Measurements from ENCODE around the gene ASPSCR1. TPM values are rescaled to one million over a fixed set of nuclear protein-coding genes. Genes with fewer than 3 reads are reported as not detected.

ASPSCR1 gene
- total and polyA plus RNA-seq, 9 of the 15 experiments (the other 6 are each of a cell fraction or from before 2014, with no cell fraction given): 0.90 to 36.9 (median 11.6) TPM

DNA sequence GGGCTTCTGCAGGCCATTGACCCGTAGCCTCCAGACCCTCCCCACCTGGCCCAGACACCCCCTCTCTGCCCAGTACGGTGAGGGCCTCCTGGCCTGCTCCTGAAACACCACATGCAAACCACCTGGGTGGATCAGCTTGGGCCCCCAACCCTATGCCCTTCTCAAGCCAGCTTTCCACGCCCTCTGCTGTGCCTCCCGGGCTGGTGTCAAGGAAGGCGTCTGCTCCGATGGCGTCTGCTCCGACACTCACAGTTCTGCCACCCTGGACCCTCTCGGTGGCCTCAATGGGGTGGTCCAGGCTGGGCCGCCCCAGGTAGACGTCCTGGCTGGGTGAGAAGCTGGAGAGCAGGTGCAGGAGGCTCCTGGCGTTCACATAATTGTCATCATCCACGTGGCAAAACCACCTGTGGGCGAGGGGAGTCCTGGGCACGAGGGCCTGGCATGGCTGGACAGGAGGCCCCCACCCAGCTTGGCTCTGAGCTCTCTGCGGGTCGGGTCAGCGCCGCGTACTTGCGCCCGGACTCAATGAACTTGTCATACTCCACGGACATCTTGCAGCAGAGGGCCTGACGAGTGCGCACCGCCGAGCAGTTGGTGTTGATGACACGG is 72.8 kb downstream of the ASPSCR1 start:
- H3K27ac ChIP-seq (ENCODE audit: extremely low read depth, low read depth, low read length): no peak overlapping the region; the same call in 2 of the 3 replicates
- ATAC-seq: no peak
- TF ChIP-seq ATF7 (IDR thresholded peaks at IDR 0.05) (no peak), POLR2G (IDR thresholded peaks at IDR 0.05; ENCODE audit: low read depth, low read length) (peak; percentile 38)
- intact Hi-C loops (cut with micrococcal nuclease): no loop called here
- H3K9me1 ChIP-seq (ENCODE audit: control insufficient read depth, insufficient read depth, low read length): peaks cover 2% of the 10 kb centered on the region
- in situ Hi-C loops (cut with MboI): no loop called here
- FAIRE-seq: no peak
- no peak for DNase-seq (ENCODE audit: extremely low read depth in 1 of 4, low spot score in 3 of 4)
- BruUV-seq (replicated peaks): no TSS peak
- peak overlapping the region; percentile 78 to 97; a peak in 3 of 4 replicates for H3K9ac ChIP-seq (ENCODE audit: insufficient read depth in 1 of 2, low read depth in 2 of 2, low read length in 2 of 2)
- peak overlapping the region; percentile 76 for H3K4me2 ChIP-seq (ENCODE audit: insufficient read depth, low read length)
- no peaks in the 10 kb centered on the region for H3K27me3 ChIP-seq (ENCODE audit: control insufficient read depth in 2 of 2, insufficient read depth in 2 of 2, low read length in 2 of 2)
- CTCF ChIA-PET (ENCODE audit: low intra/inter-chr PET ratio): no interaction called here
- no peak overlapping the region for H2AFZ ChIP-seq (ENCODE audit: low read depth, low read length)
- WGBS (ENCODE audit: insufficient coverage, low coverage, missing lambda C conversion rate): 80% methylated on average over 12 of the region's 28 CpGs
- H3K9me3 ChIP-seq (replicated peaks; ENCODE audit: control insufficient read depth, insufficient read depth, low read depth, low read length): no peaks in the 10 kb centered on the region
- peaks cover 28% of the 10 kb centered on the region for H3K79me2 ChIP-seq (ENCODE audit: control insufficient read depth, insufficient read depth, low read length)
- H3K4me3 ChIP-seq: peak overlapping the region; percentile 98
- 0 out of 2 replicates have a peak, but pooled peaks cover 4% of the 10 kb centered on the region for H4K20me1 ChIP-seq (replicated peaks; ENCODE audit: control insufficient read depth, insufficient read depth, low read length)
- POLR2A ChIA-PET: interaction anchor here (0.6 to 1.8 kb wide), 4 partner anchors 10 to 52 kb away, joined by 3 to 7 read pairs (median 4); no protein-coding TSS in a partner anchor
- peaks cover 6 to 84% of the 10 kb centered on the region in 2 experiments; a peak in 3 of 5 replicates for H3K4me1 ChIP-seq (replicated peaks in 1 of 2; ENCODE audit: control insufficient read depth in 2 of 2, insufficient read depth in 2 of 2, low read length in 2 of 2)
- peaks cover 61% of the 10 kb centered on the region; the same call in 2 of the 3 replicates for H3K36me3 ChIP-seq (ENCODE audit: control insufficient read depth, insufficient read depth, low read length)

Data from K562 (cell line).